GM12891 (cell line): ENCODE results near the gene C1GALT1C1.

Experiments used
- PAX5 ChIP-seq: IDR thresholded peaks from 2 replicates; pipeline ENCODE4 v1.6.1; 2011; ENCODE audit warnings: low read length, moderate library complexity, mild to moderate bottlenecking; ENCODE audit not compliant: insufficient read depth, severe bottlenecking
- POLR2A ChIP-seq: IDR thresholded peaks from 2 replicates; pipeline ENCODE4 v1.6.1; 2011; ENCODE audit warnings: low read depth, low read length, control low read depth
- POLR2AphosphoS5 ChIP-seq: IDR thresholded peaks from 2 replicates; pipeline ENCODE4 v1.6.1; 2011; ENCODE audit warnings: low read depth, low read length, control low read depth
- POU2F2 ChIP-seq: IDR thresholded peaks from 2 replicates; pipeline ENCODE4 v1.6.1; 2011; ENCODE audit warnings: low read depth, mild to moderate bottlenecking, control low read depth, low read length, moderate library complexity
- SPI1 ChIP-seq: IDR thresholded peaks from 2 replicates; pipeline ENCODE4 v1.6.1; 2011; ENCODE audit warnings: low read depth, low read length, control low read depth
- TAF1 ChIP-seq: IDR thresholded peaks from 2 replicates; pipeline ENCODE4 v1.6.1; 2011; ENCODE audit warnings: low read depth, low read length, control low read depth

DNA sequence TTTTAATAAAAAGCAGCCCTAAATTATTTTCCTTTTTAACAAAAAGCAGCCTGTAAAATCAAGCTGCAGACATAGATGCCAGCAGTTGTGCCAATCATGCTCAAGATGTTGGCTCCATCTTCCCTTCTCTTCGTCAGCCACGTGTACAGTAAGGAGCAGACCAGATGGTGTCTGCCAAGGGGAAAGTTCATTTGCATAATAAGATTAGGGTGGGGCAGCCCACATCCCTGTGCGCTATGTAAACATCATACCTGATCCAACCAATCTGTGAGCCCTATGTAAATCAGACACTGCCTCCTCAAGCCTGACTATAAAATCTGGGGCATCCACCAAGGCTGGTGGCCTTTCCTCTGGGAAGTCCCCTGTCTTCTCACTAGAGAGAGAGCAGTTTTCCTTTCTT, 23.1 kb upstream of the C1GALT1C1 start:
- TF ChIP-seq POLR2AphosphoS5 = no peak
- no peak for TF ChIP-seq POLR2A
- no peak for TF ChIP-seq POU2F2
- no peak for TF ChIP-seq TAF1
- no peak for TF ChIP-seq PAX5
- no peak for TF ChIP-seq SPI1
